K562 (cell line): ENCODE measurements around the gene HMGN3. TPM values are rescaled to one million over a fixed set of nuclear protein-coding genes. Genes with fewer than 3 reads are reported as not detected.

Experiments
- ATAC-seq: fragments of 200-7000 bp; cut with Tn5 transposase; 3 replicates; pipeline ENCODE4 v1.9.1; 2020; ENCODE audit warnings: moderate library complexity
- BruUV-seq: library from RNA; stranded (reverse); fragments of 400-500 nt; replicated peaks from 2 replicates; lab custom pipeline; 2021; lab: Mats Ljungman, UMichigan
- CTCF ChIA-PET: fragments of 300-600 bp; formaldehyde crosslinking; extraction: SDS; loops from one replicate; lab custom pipeline; 2021; ENCODE audit warnings: low intra/inter-chr PET ratio; lab: Yijun Ruan, JAX
- POLR2A ChIA-PET: fragments of 300-600, 350-650 bp; sonication (Branson Sonifier 250); formaldehyde crosslinking; extraction: SDS; loops from one replicate; lab custom pipeline; 2021; ENCODE audit warnings: antibody characterized with exemption, inconsistent platforms; lab: Yijun Ruan, JAX
- DNase-seq, 4 experiments: peaks; one replicate each; pipeline versions ENCODE4 v3.0.0 to v3.0.0-alpha.2; 2011 to 2018; ENCODE audit warnings: low spot score in 3 of 4, mixed read lengths in 3 of 4; ENCODE audit errors: extremely low read depth in 1 of 4
- FAIRE-seq: peaks from 2 replicates; lab custom pipeline; 2011; peaks lifted over from hg19 to GRCh38; lab: Jason Lieb, UNC
- H2AFZ ChIP-seq: 2 replicates; pipeline ENCODE4 v1.6.0; 2011; ENCODE audit warnings: low read depth, low read length, control low read depth, inconsistent platforms
- H3K27ac ChIP-seq: fragments of 200-600 bp; 3 replicates; pipeline ENCODE4 v1.8.0; 2011; ENCODE audit warnings: low read depth, mild to moderate bottlenecking, control low read depth, inconsistent platforms, low read length, moderate library complexity, mixed read lengths; ENCODE audit errors: extremely low read depth
- H3K27me3 ChIP-seq, 2 experiments: fragments of 300-600 bp in 1 of 2; 2 replicates in 1 of 2; 3 replicates in 1 of 2; pipeline versions ENCODE4 v1.6.0 to v1.8.0; 2011; ENCODE audit warnings: inconsistent platforms in 2 of 2, low read length in 2 of 2, mild to moderate bottlenecking in 1 of 2, mixed read lengths in 1 of 2, moderate library complexity in 1 of 2; ENCODE audit not compliant: control insufficient read depth in 2 of 2, insufficient read depth in 2 of 2
- H3K36me3 ChIP-seq: fragments of 300-600 bp; 3 replicates; pipeline ENCODE4 v1.8.0; 2011; ENCODE audit warnings: mild to moderate bottlenecking, low read length, inconsistent platforms; ENCODE audit not compliant: control insufficient read depth, insufficient read depth
- H3K4me1 ChIP-seq, 2 experiments: fragments of 200-600 bp in 1 of 2; replicated peaks in 1 of 2; 2 replicates in 1 of 2; 3 replicates in 1 of 2; pipeline versions ENCODE4 v1.5.1 to v1.8.0; 2011; ENCODE audit warnings: inconsistent platforms in 2 of 2, low read length in 2 of 2, mild to moderate bottlenecking in 1 of 2, mixed read lengths in 1 of 2, moderate library complexity in 1 of 2; ENCODE audit not compliant: control insufficient read depth in 2 of 2, insufficient read depth in 2 of 2
- H3K4me2 ChIP-seq: 2 replicates; pipeline ENCODE4 v1.6.1; 2011; ENCODE audit warnings: low read length, control low read depth, inconsistent platforms, mixed read lengths; ENCODE audit not compliant: insufficient read depth
- H3K4me3 ChIP-seq: fragments of 200-600 bp; sonication (generic), shearing (Covaris generic); 2 replicates; pipeline ENCODE4 v1.5.1; 2016; ENCODE audit warnings: control low read depth, inconsistent platforms
- H3K79me2 ChIP-seq: fragments of 200-600 bp; 3 replicates; pipeline ENCODE4 v1.8.0; 2011; ENCODE audit warnings: low read length, inconsistent platforms; ENCODE audit not compliant: control insufficient read depth, insufficient read depth
- H3K9ac ChIP-seq, 2 experiments: 2 replicates each; pipeline versions ENCODE4 v1.6.0 to v1.6.1; 2011; ENCODE audit warnings: low read depth in 2 of 2, low read length in 2 of 2, control low read depth in 1 of 2, inconsistent platforms in 1 of 2, mild to moderate bottlenecking in 1 of 2, mixed read lengths in 1 of 2; ENCODE audit not compliant: insufficient read depth in 1 of 2
- H3K9me1 ChIP-seq: one replicate; pipeline ENCODE4 v1.6.0; 2011; ENCODE audit warnings: inconsistent platforms, mild to moderate bottlenecking, low read length, moderate library complexity; ENCODE audit not compliant: control insufficient read depth, insufficient read depth
- H3K9me3 ChIP-seq: replicated peaks from 2 replicates; pipeline ENCODE4 v1.5.1; 2011; ENCODE audit warnings: low read depth, low read length, inconsistent platforms; ENCODE audit not compliant: control insufficient read depth, insufficient read depth
- H4K20me1 ChIP-seq: replicated peaks from 2 replicates; pipeline ENCODE4 v1.6.1; 2011; ENCODE audit warnings: low read length, inconsistent platforms, mixed read lengths; ENCODE audit not compliant: control insufficient read depth, insufficient read depth
- ATF3 ChIP-seq, 2 experiments: fragments of 450-650 bp in 1 of 2; sonication (generic) in 1 of 2; formaldehyde crosslinking in 1 of 2; IDR thresholded peaks in 1 of 2; conservative IDR thresholded peaks in 1 of 2; 2 replicates each; pipeline versions ENCODE4 v1.6.1 to v1.8.1; 2016 to 2023; ENCODE audit warnings: mild to moderate bottlenecking in 2 of 2, moderate library complexity in 2 of 2, inconsistent platforms in 1 of 2, missing genetic modification reagents in 1 of 2
- C11orf30 ChIP-seq: fragments of 450-650 bp; IDR thresholded peaks from 2 replicates; pipeline ENCODE4 v1.6.1; 2016; ENCODE audit warnings: low read depth, mild to moderate bottlenecking
- CTCFL ChIP-seq: IDR thresholded peaks from 2 replicates; pipeline ENCODE4 v1.6.1; 2011; ENCODE audit warnings: borderline replicate concordance, low read depth, mild to moderate bottlenecking, moderate library complexity, low read length; ENCODE audit not compliant: insufficient read depth, poor library complexity, severe bottlenecking
- E2F1 ChIP-seq: sonication (generic); formaldehyde crosslinking; IDR thresholded peaks from 2 replicates; pipeline ENCODE4 v1.8.1; 2023; ENCODE audit warnings: mild to moderate bottlenecking, missing genetic modification reagents, moderate library complexity
- E2F8 ChIP-seq: fragments of 450-650 bp; IDR thresholded peaks from 2 replicates; pipeline ENCODE4 v1.7.1; 2018; ENCODE audit warnings: mild to moderate bottlenecking, low read depth; ENCODE audit not compliant: partially characterized antibody
- FOXP4 ChIP-seq: sonication (generic); formaldehyde crosslinking; IDR thresholded peaks from 2 replicates; pipeline ENCODE4 v1.8.0; 2022; ENCODE audit warnings: mild to moderate bottlenecking, missing genetic modification reagents, borderline replicate concordance
- MLX ChIP-seq, 2 experiments: fragments of 450-650 bp in 1 of 2; sonication (generic) in 1 of 2; formaldehyde crosslinking; conservative IDR thresholded peaks; 2 replicates each; pipeline versions ENCODE4 v1.4.0 to v1.8.1; 2020 to 2022; ENCODE audit warnings: mild to moderate bottlenecking in 1 of 2, missing genetic modification reagents in 1 of 2
- ZNF282 ChIP-seq: sonication (generic); formaldehyde crosslinking; IDR thresholded peaks from 2 replicates; pipeline ENCODE4 v1.8.1; 2023; ENCODE audit warnings: missing genetic modification reagents
- WGBS: fragments of 100-300 bp; shearing (Covaris generic); methylation state at CpG from one replicate; pipeline ENCODE4 v1.1.6; 2016; ENCODE audit warnings: low coverage, mixed read lengths; ENCODE audit not compliant: insufficient coverage; ENCODE audit errors: missing lambda C conversion rate; 5-methylcytosine and 5-hydroxymethylcytosine counted together
- in situ Hi-C: fragments of 300-500 bp; cut with MboI; formaldehyde crosslinking; loops from 4 replicates; pipeline ENCODE4 v1.15.0; 2018; ENCODE audit warnings: inconsistent platforms, mixed read lengths
- intact Hi-C: fragments of 100-400 bp; cut with micrococcal nuclease; formaldehyde crosslinking; loops from 2 replicates; pipeline ENCODE4 v1.14.2; 2022
- polyA plus RNA-seq, 8 experiments: library from polyadenylated mRNA; depleted of rRNA in 4 of 8; stranded (reverse) in 5 of 8; unstranded in 3 of 8; fragments of >200 nt; fragmentation: Nextera tagmentation in 2 of 8; fragmentation: Illumina TruSeq in 1 of 8; extraction: Ambion mirVana in 2 of 8; extraction: Trizol in 1 of 8; gene quantifications; 2 replicates each; pipeline versions ENCODE4 v1.2.1 to v1.2.3, GENCODE V29; 2011 to 2014; ENCODE audit warnings: inconsistent platforms in 1 of 8, missing spikeins in 1 of 8
- total RNA-seq, 7 experiments: library from RNA; depleted of rRNA in 6 of 7; stranded (reverse); fragments of >200 nt in 6 of 7; fragmentation: Illumina TruSeq in 2 of 7; extraction: Trizol in 2 of 7; gene quantifications; 2 replicates each; pipeline versions ENCODE4 v1.2.1 to v1.2.3, GENCODE V29; 2011 to 2021; ENCODE audit warnings: low replicate concordance in 1 of 7

Gene HMGN3
- total and polyA plus RNA-seq, 9 of the 15 experiments (the other 6 are each of a cell fraction or from before 2014, with no cell fraction given) = 42.1 to 154 (median 88.1) TPM

GRCh38 chr6:79188885-79189480 lies 45.5 kb downstream of the HMGN3 start (continued):
- no peak for TF ChIP-seq CTCFL
- no peak for TF ChIP-seq ZNF282 (CRISPR knock-in tag)
- no peak for TF ChIP-seq MLX (CRISPR knock-in tag; conservative IDR thresholded peaks at IDR 0.05)
- no peak for TF ChIP-seq C11orf30

GRCh38 chr6:79188107-79188506 lies 46.4 kb downstream of the HMGN3 start:
- no TSS peak for BruUV-seq
- H3K27me3 ChIP-seq = no peaks in the 10 kb centered on the region
- ATAC-seq (no peak), DNase-seq (no peak), FAIRE-seq (no peak)
- intact Hi-C loops (no loop called here), in situ Hi-C loops (no loop called here)
- H3K9me1 ChIP-seq = no peaks in the 10 kb centered on the region
- no peaks in the 10 kb centered on the region for H3K36me3 ChIP-seq
- no peaks in the 10 kb centered on the region for H3K9me3 ChIP-seq
- H3K4me1 ChIP-seq = no peaks in the 10 kb centered on the region
- no peak overlapping the region for H3K27ac ChIP-seq
- no peak overlapping the region for H3K9ac ChIP-seq
- 3% methylated on average over 2 of the region's 2 CpGs for WGBS
- no peak overlapping the region for H3K4me2 ChIP-seq
- no peaks in the 10 kb centered on the region for H3K79me2 ChIP-seq
- ChIA-PET POLR2A (no interaction called here), CTCF (no interaction called here)
- H3K4me3 ChIP-seq = no peak overlapping the region
- H4K20me1 ChIP-seq = no peaks in the 10 kb centered on the region
- H2AFZ ChIP-seq = no peak overlapping the region
- TF ChIP-seq E2F8 = no peak
- TF ChIP-seq E2F1 (CRISPR knock-in tag) = no peak
- no peak for TF ChIP-seq ATF3 (IDR thresholded peaks at IDR 0.05)
- TF ChIP-seq ATF3 (CRISPR knock-in tag; conservative IDR thresholded peaks at IDR 0.05) = no peak
- no peak for TF ChIP-seq FOXP4 (CRISPR knock-in tag)
